ENCODE results near the gene TMEM87A.
"Not testable (repeated sequence)": the region's sequence is repeated elsewhere in the genome, so short reads cannot be mapped to it uniquely, and the experiment has no call there.

TMEM87A gene

GRCh38 chr15:42270996-42271395, 2.2 kb downstream of the TMEM87A start:
- no peak for DNase-seq

DNA sequence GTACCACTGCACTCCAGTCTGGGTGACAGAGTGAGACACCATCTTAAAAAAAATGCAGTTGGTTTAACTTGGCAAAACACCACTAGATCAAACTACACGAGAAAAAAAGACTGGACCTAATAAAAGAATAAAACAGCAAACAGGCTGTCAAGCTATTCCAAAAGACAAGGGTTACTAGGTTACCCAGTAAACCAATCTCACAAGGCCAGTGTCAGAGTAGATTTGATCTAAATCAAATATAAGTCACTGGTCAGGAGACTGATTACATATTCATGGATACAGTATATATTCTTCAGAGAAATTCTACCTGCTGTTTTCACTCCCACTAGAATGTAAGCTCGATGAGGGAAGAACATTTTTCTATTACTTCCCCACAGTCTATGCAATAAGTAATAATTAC, 2.7 kb downstream of the TMEM87A start:
- DNase-seq = no peak

- DNase-seq = no peak
Measured at GRCh38 chr15:42267286-42267685, 5.9 kb downstream of the TMEM87A start.

DNA sequence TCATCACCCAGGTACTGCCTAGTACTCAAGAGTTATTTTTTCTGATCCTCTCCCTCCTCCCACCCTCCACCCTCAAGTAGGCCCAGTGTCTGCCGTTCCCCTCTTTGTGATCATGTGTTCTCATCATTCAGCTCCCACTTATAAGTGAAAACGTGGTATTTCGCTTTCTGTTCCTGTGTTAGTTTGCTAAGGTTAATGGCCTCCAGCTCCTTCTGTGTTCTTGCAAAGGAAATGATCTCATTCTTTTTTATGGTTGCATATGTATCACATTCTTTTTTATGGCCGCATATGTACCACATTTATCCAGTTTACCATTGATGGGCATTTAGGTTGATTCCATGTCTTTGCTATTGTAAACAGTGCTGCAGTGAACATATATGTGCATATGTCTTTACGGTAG, 8.4 kb downstream of the TMEM87A start:
- no peak for DNase-seq

GRCh38 chr15:42253300-42253699, 19.9 kb downstream of the TMEM87A start:
- DNase-seq = no peak

GRCh38 chr15:42240823-42241222, 32.4 kb downstream of the TMEM87A start:
- DNase-seq = no peak

GRCh38 chr15:42239528-42240182, 33.6 kb downstream of the TMEM87A start:
- no peak for DNase-seq

DNA sequence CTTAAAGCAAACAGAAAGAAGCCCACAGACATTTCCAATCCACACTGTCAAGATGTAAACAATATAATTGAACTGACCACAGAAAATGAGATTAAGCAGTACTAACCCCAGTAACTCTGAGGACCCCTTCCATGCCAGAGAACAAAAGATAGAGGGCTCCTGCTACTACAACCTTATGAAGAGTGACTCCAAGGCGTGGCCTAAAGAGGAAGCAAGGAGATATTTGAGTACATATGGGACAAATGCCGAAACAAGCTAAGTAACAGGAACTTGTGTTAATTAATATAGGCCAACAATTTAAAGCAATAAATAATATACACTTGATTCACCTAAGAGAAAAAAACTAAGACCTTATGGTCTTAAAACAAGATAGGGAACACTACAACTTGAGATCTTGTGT, 40.1 kb downstream of the TMEM87A start:
- DNase-seq = no peak

- no peak for DNase-seq
Measured at GRCh38 chr15:42232606-42233005, 40.6 kb downstream of the TMEM87A start.

DNA sequence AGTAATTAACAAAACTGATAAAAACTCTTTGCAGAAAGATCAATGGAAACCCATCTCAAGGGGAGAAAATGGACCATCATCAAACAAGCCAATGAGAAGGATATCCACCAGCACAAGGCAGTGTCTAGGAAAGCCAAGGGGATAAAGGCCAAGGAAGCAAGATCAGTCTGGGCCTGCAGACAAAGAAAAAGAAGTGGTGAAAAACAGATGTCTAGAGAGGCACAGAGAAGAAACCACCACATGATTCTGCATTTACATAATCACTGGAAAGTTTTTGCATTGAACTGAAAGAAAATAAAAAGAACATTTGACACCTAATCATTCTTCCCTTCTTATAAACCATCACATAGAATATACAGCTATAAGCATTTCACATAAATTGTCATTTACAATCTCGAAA, 42.1 kb downstream of the TMEM87A start:
- no peak for DNase-seq

DNA sequence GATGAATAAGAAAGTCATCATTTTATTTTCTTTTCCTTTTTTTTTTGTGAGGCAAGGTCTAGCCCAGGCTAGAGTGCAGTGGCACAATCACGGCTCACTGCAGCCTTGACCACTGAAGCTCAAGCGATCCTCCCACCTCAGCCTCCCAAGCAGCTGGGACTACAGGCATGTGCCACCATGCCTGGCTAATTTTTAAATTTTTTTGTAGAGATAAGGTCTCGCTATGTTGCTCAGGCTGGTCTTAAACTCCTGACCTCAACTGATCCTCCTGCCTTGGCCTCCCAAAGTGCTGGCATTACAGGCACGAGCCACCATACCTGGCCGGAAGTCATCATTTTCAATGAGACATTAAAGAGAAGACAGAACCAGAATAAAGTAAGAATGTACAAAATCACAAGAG, 44.3 kb downstream of the TMEM87A start:
- DNase-seq = not testable (repeated sequence)

DNA sequence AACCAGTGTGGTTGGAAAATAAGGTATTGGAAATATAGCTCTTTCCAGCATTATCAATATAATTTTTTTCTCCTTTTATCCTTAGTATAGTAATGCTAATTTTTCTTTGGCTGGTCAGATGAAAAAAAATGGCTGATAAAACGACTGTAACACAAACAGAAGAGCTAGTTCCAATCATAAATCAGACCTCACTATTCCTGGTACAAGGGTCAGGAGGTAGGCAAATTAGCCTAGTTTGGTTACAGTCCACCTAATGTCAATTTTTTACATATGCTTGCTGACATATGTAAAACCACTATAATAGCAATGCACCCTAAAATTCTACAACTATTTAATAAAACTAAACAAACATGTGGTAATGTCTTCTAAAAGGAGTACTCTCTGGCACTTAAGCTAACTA, 45.2 kb downstream of the TMEM87A start:
- DNase-seq = no peak

DNA sequence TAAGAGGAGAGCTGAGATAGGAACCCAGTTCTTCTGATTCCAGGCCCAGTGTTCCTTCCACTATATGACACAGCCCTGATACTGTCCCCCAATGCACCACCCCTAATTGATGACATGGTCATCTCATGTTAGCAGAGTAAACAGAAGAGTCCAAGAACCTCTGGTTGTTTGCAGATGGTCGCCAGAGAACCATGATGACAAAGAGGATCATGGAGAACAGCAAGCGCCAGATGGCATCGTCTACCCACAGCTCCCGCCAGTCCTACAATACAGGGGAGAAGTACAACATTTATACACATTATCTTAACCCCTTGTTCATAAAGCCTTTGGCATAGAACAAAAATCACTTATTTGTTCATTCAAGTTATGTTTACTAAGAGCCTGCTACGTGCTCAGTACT, 46.6 kb downstream of the TMEM87A start:
- DNase-seq = no peak

DNA sequence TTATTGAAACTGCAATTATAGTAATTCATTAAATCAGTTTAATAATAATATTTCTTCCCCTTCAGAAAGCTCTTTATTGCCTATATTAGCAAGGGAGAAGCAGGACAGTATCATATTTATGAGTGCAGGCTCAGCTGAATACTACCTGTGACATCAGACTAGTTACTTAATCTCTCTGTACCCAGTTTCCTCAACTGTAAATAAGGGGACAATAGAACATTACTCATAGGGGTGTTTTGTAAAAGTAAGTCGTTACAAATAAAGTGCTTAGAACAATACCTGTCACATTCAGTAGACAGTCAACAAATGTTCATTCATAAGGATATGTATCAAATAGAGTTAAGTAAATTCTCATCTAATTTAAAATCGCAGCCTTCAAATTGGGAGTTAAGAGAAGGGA, 53.0 kb downstream of the TMEM87A start:
- DNase-seq = no peak

- DNase-seq = no peak
Measured at GRCh38 chr15:42218953-42219592, 54.2 kb downstream of the TMEM87A start.

GRCh38 chr15:42217568-42217967, 55.7 kb downstream of the TMEM87A start:
- no peak for DNase-seq

DNA sequence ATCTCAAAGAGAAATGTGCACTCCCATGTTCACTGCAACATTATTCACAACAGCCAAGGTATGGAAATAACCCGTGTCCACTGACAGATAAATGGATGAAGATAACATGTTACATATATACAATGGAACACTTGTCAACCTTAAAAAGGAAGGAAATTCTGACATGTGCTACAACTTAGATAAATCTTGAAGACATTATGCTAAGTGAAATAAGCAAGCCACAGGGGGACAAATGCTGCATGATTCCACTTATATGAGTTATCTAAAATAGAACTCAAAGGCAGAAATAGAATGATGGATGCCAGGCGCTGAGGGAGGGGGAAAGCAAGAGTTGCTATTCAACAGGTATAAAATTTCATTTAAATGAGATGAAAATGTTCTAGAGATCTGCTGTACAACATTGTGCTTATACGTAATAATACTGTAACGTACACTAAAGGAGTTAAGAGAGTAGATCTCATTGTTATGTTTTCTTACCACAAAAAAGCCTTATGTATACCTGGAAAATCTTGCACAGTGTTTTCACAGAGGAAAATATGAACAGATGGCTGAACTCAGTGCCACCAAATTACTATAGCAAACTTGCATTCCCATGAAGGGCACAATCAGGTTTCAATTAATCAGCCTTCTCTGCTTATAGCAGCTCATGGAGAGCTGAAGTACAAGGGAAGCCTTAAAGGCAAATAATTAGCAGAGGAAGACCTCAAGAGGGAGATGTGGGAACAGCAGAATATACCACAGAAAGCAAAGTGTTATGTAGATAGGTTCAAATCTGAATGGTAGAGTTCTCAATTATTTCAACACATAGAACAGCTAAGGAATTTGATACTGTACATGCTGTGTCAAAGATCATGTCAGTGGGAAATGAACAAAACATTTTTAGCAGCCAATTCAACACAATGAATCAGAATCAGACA, 57.1 kb downstream of the TMEM87A start:
- DNase-seq = no peak

- no peak for DNase-seq
Measured at GRCh38 chr15:42214600-42214999, 58.6 kb downstream of the TMEM87A start.

- DNase-seq = no peak
Measured at GRCh38 chr15:42213511-42213910, 59.7 kb downstream of the TMEM87A start.

GRCh38 chr15:42210696-42211095, 62.5 kb downstream of the TMEM87A start:
- DNase-seq = no peak

- DNase-seq = peak; percentile 85 to 86
Measured at GRCh38 chr15:42207674-42208579, 65.3 kb downstream of the TMEM87A start, which contains the start of gene VPS39. Gene VPS39 (minus strand): TSS chr15:42208304. CDS start chr15:42208153, 151 bp downstream.

GRCh38 chr15:42206406-42206805, 66.8 kb downstream of the TMEM87A start:
- DNase-seq = no peak

- no peak for DNase-seq
Measured at GRCh38 chr15:42203891-42204290, 69.3 kb downstream of the TMEM87A start.
